Smooth muscle cell (in vitro differentiated cells): ENCODE results near the gene NCAM1. TPM values are rescaled to one million over a fixed set of nuclear protein-coding genes. Genes with fewer than 3 reads are reported as not detected.

Experiments
- DNase-seq: peaks from one replicate; lab custom pipeline; 2025; ENCODE audit not compliant: unreplicated experiment; lab: John Stamatoyannopoulos, UW
- H2AFZ ChIP-seq: fragments of 200-600 bp; sonication (generic); 2 replicates; pipeline ENCODE4 v1.6.0; 2016; ENCODE audit warnings: antibody characterized with exemption, low read depth, mild to moderate bottlenecking
- H3F3A ChIP-seq: fragments of 200-600 bp; sonication (generic); 2 replicates; pipeline ENCODE4 v1.6.0; 2017; ENCODE audit warnings: antibody characterized with exemption, low read depth
- H3K27ac ChIP-seq: fragments of 200-600 bp; sonication (generic); 2 replicates; pipeline ENCODE4 v1.5.1; 2016; ENCODE audit warnings: low read depth, mild to moderate bottlenecking
- H3K27me3 ChIP-seq: fragments of 200-600 bp; sonication (generic); 2 replicates; pipeline ENCODE4 v1.6.1; 2016; ENCODE audit warnings: low read depth, mild to moderate bottlenecking
- H3K36me3 ChIP-seq: fragments of 200-600 bp; sonication (generic); 2 replicates; pipeline ENCODE4 v1.5.1; 2016; ENCODE audit warnings: low read depth
- H3K4me1 ChIP-seq: fragments of 200-600 bp; sonication (generic); 2 replicates; pipeline ENCODE4 v1.5.1; 2016; ENCODE audit warnings: low read depth
- H3K4me2 ChIP-seq: fragments of 200-600 bp; sonication (generic); 2 replicates; pipeline ENCODE4 v1.6.0; 2016; ENCODE audit warnings: mild to moderate bottlenecking
- H3K4me3 ChIP-seq: fragments of 200-600 bp; sonication (generic); 2 replicates; pipeline ENCODE4 v1.5.1; 2016; ENCODE audit warnings: mild to moderate bottlenecking
- H3K79me2 ChIP-seq: fragments of 200-600 bp; sonication (generic); 2 replicates; pipeline ENCODE4 v1.6.0; 2016; ENCODE audit warnings: low read depth, mild to moderate bottlenecking
- H3K9ac ChIP-seq: fragments of 200-600 bp; sonication (generic); 2 replicates; pipeline ENCODE4 v1.6.0; 2016; ENCODE audit warnings: low read depth
- H3K9me3 ChIP-seq: fragments of 200-600 bp; sonication (generic); replicated peaks from 2 replicates; pipeline ENCODE4 v1.5.1; 2016; ENCODE audit warnings: low read depth
- H4K20me1 ChIP-seq: fragments of 200-600 bp; sonication (generic); 2 replicates; pipeline ENCODE4 v1.6.0; 2016; ENCODE audit warnings: low read depth
- CTCF ChIP-seq: fragments of 200-600 bp; sonication (generic); IDR thresholded peaks from 2 replicates; pipeline ENCODE4 v1.5.1; 2017; ENCODE audit warnings: borderline replicate concordance, mild to moderate bottlenecking, antibody characterized with exemption; ENCODE audit not compliant: insufficient read depth, poor library complexity, severe bottlenecking
- WGBS: methylation state at CpG from one replicate; pipeline ENCODE4 v1.1.7; 2016; ENCODE audit warnings: low lambda C conversion rate; 5-methylcytosine and 5-hydroxymethylcytosine counted together
- polyA plus RNA-seq: library from polyadenylated mRNA; unstranded; fragments of >200 nt; fragmentation: Nextera tagmentation; extraction: Ambion mirVana; gene quantifications from 2 replicates; pipeline ENCODE4 v1.2.1, GENCODE V29; 2016
- total RNA-seq: library from RNA; depleted of rRNA; stranded (reverse); fragments of >200 nt; gene quantifications from 2 replicates; pipeline ENCODE4 v1.2.3, GENCODE V29; 2014

Gene NCAM1
- total and polyA plus RNA-seq, 2 experiments from 2014 or later: 8.1 to 12.0 TPM

GRCh38 chr11:113073290-113073953 is 112.2 kb downstream of the NCAM1 start:
- H3K4me1 ChIP-seq: no peaks in the 10 kb centered on the region
- no peaks in the 10 kb centered on the region for H3K9me3 ChIP-seq
- DNase-seq: no peak
- H3K36me3 ChIP-seq: no peaks in the 10 kb centered on the region
- H3F3A ChIP-seq: no peaks in the 10 kb centered on the region
- H3K27ac ChIP-seq: no peak overlapping the region
- H3K79me2 ChIP-seq: no peaks in the 10 kb centered on the region
- H4K20me1 ChIP-seq: no peaks in the 10 kb centered on the region
- no peak overlapping the region for H3K4me3 ChIP-seq
- H3K9ac ChIP-seq: no peak overlapping the region
- H2AFZ ChIP-seq: no peak overlapping the region
- no peak for TF ChIP-seq CTCF
- no peaks in the 10 kb centered on the region for H3K27me3 ChIP-seq
- 94% methylated on average over 3 of the region's 3 CpGs for WGBS
- no peak overlapping the region for H3K4me2 ChIP-seq

- no peaks in the 10 kb centered on the region for H3K4me1 ChIP-seq
- no peak for DNase-seq
- WGBS: 77% methylated on average over 1 of the region's 1 CpG
- no peak overlapping the region for H3K4me2 ChIP-seq
- H2AFZ ChIP-seq: no peak overlapping the region
- H3K9ac ChIP-seq: no peak overlapping the region
- no peaks in the 10 kb centered on the region for H3K27me3 ChIP-seq
- no peaks in the 10 kb centered on the region for H3K9me3 ChIP-seq
- H3F3A ChIP-seq: no peaks in the 10 kb centered on the region
- no peak overlapping the region for H3K4me3 ChIP-seq
- no peaks in the 10 kb centered on the region for H3K36me3 ChIP-seq
- H4K20me1 ChIP-seq: no peaks in the 10 kb centered on the region
- H3K79me2 ChIP-seq: no peaks in the 10 kb centered on the region
- no peak overlapping the region for H3K27ac ChIP-seq
- no peak for TF ChIP-seq CTCF
These were observed 114.4 kb downstream of the NCAM1 start for GRCh38 chr11:113075586-113076095.

GRCh38 chr11:113077379-113077778 is 116.2 kb downstream of the NCAM1 start:
- no peaks in the 10 kb centered on the region for H3K79me2 ChIP-seq
- H3K9ac ChIP-seq: no peak overlapping the region
- no peaks in the 10 kb centered on the region for H3K9me3 ChIP-seq
- H3F3A ChIP-seq: no peaks in the 10 kb centered on the region
- no peaks in the 10 kb centered on the region for H3K36me3 ChIP-seq
- no peak for TF ChIP-seq CTCF
- H3K4me1 ChIP-seq: no peaks in the 10 kb centered on the region
- no peak overlapping the region for H3K4me3 ChIP-seq
- H4K20me1 ChIP-seq: no peaks in the 10 kb centered on the region
- no peak overlapping the region for H3K27ac ChIP-seq
- no peak overlapping the region for H3K4me2 ChIP-seq
- DNase-seq: no peak
- H2AFZ ChIP-seq: no peak overlapping the region
- WGBS: 94% methylated on average over 6 of the region's 6 CpGs
- H3K27me3 ChIP-seq: no peaks in the 10 kb centered on the region
